Esophagus muscularis mucosa (tissue), 4 donors: Measurements from ENCODE around the gene SHC1. TPM values are rescaled to one million over a fixed set of nuclear protein-coding genes. Genes with fewer than 3 reads are reported as not detected.

Experiments used
- DNase-seq: peaks from one replicate; pipeline ENCODE4 v3.0.0-alpha.2; 2017; ENCODE audit errors: extremely low spot score
- H3K27ac ChIP-seq, 4 donors: fragments of 200-600 bp; sonication (generic); replicated peaks in 1 of 4; 1 replicate in 3 of 4; 2 replicates in 1 of 4; pipeline ENCODE4 v1.5.1; 2016 to 2019; ENCODE audit warnings: mild to moderate bottlenecking in 1 of 4
- H3K27me3 ChIP-seq, 4 donors: fragments of 200-600 bp; sonication (generic); one replicate each; pipeline versions ENCODE4 v1.5.1 to v1.6.0; 2016 to 2019
- H3K36me3 ChIP-seq, 4 donors: fragments of 200-600 bp; sonication (generic); one replicate each; pipeline ENCODE4 v1.5.1; 2016 to 2019
- H3K4me1 ChIP-seq, 4 donors: fragments of 200-600 bp; sonication (generic); one replicate each; pipeline ENCODE4 v1.5.1; 2016 to 2019
- H3K4me3 ChIP-seq, 4 donors: fragments of 200-600 bp; sonication (generic); 1 replicate in 2 of 4; 2 replicates in 2 of 4; pipeline ENCODE4 v1.5.1; 2016 to 2019; ENCODE audit warnings: mild to moderate bottlenecking in 4 of 4, moderate library complexity in 1 of 4
- H3K9me3 ChIP-seq, 4 donors: fragments of 200-600 bp; sonication (generic); 1 replicate in 3 of 4; 2 replicates in 1 of 4; pipeline ENCODE4 v1.5.1; 2016 to 2019
- CTCF ChIP-seq, 3 experiments: fragments of 200-600 bp in 2 of 3; fragments of 450-650 bp in 1 of 3; sonication (generic) in 2 of 3; IDR thresholded peaks; one replicate each; pipeline ENCODE4 v1.5.1; 2017 to 2019; ENCODE audit warnings: antibody characterized with exemption in 3 of 3, mild to moderate bottlenecking in 2 of 3, moderate library complexity in 1 of 3
- EP300 ChIP-seq: sonication (generic); formaldehyde crosslinking; IDR thresholded peaks from one replicate; pipeline ENCODE4 v1.6.1; 2017; ENCODE audit warnings: antibody characterized with exemption
- POLR2A ChIP-seq: fragments of 450-650 bp; IDR thresholded peaks from one replicate; pipeline ENCODE4 v1.6.1; 2017; ENCODE audit warnings: antibody characterized with exemption, moderate library complexity, mild to moderate bottlenecking, low read depth
- POLR2AphosphoS5 ChIP-seq, 2 donors: sonication (generic); formaldehyde crosslinking; IDR thresholded peaks; one replicate each; pipeline ENCODE4 v1.6.1; 2017; ENCODE audit warnings: antibody characterized with exemption in 2 of 2
- WGBS: methylation state at CpG from one replicate; pipeline ENCODE4 v1.1.5; 2018; 5-methylcytosine and 5-hydroxymethylcytosine counted together
- intact Hi-C: fragments of 100-400 bp; cut with DNase I; formaldehyde crosslinking; loops from one replicate; pipeline ENCODE4 v1.15.1; 2023
- total RNA-seq, 4 donors: library from RNA; depleted of rRNA; stranded (reverse); fragments of >200 nt; gene quantifications; one replicate each; pipeline versions ENCODE4 v1.1.0 to v1.2.1, GENCODE V29; 2016

Gene SHC1
- total RNA-seq, 4 donors from 2014 or later, result 60.6 to 101 (median 93.4) TPM

GRCh38 chr1:154953611-154954038 is 16.9 kb downstream of the SHC1 start:
- no peak for DNase-seq
- H3K4me3 ChIP-seq, result peak overlapping the region in 2 of 4 donors; percentile 6 to 18
- H3K27me3 ChIP-seq, result no peaks in the 10 kb centered on the region
- 78% methylated on average over 2 of the region's 2 CpGs for WGBS
- H3K4me1 ChIP-seq, result peaks cover 46 to 74% (median 65%) of the 10 kb centered on the region in 4 donors
- peaks cover 12 to 36% (median 21%) of the 10 kb centered on the region in 4 donors for H3K36me3 ChIP-seq
- H3K27ac ChIP-seq, result peak overlapping the region in 2 of 4 donors; percentile 30 to 32
- intact Hi-C loops, result no loop called here
- no peaks in the 10 kb centered on the region for H3K9me3 ChIP-seq
- TF ChIP-seq EP300 (no peak), CTCF (IDR thresholded peaks at IDR 0.05) (no peak), POLR2AphosphoS5 (IDR thresholded peaks at IDR 0.05) (no peak), POLR2A (no peak)

GRCh38 chr1:154952664-154953063 is 17.9 kb downstream of the SHC1 start:
- Histone ChIP-seq H3K4me1 (peaks cover 46 to 70% (median 60%) of the 10 kb centered on the region in 4 donors), H3K27me3 (no peaks in the 10 kb centered on the region), H3K4me3 (no peak overlapping the region), H3K36me3 (peaks cover 16 to 37% (median 26%) of the 10 kb centered on the region in 4 donors), H3K9me3 (no peaks in the 10 kb centered on the region), H3K27ac (peak overlapping the region in 3 of 4 donors; percentile 32 to 44 (median 37))
- intact Hi-C loops, result no loop called here
- no peak for TF ChIP-seq POLR2AphosphoS5 (IDR thresholded peaks at IDR 0.05)
- no peak for TF ChIP-seq POLR2A
- TF ChIP-seq EP300, result no peak
- TF ChIP-seq CTCF (IDR thresholded peaks at IDR 0.05), result no peak
- DNase-seq, result no peak
- 79% methylated on average over 6 of the region's 6 CpGs for WGBS

DNA sequence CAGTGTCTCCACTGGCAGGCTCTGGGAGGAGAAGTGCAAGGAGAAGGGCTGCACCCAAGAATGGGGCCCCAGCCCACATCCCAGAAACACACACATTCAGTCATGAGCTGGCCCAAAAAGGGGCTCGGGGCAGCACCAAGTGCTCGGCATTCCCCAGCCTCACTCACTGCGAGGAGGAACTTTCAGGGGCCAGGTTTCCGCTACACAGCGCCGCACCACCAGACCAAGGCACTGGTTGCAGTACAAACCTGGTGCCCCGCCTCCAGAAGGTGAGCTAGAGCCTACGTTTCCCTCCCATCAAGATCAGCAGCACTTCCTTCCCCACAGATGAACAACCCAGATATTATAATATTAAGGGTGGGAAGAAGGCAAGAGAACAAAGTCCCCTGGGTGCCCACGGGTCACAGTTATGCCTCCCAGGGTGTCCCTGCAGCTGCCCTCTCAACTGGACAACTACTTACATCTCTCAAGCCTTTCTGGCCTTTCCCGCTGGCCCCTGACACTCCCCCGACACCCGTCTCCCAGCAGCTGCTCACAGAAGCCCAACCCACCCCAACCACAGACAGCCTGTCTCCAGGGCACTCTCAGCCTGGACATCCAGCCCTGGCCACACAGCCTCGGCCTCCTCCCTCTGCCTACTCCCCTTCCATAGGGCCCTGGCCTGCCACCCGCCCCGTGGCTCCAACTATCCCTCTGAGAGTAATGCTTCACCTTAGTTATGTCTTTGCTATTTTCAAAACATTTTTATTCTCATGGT is 18.5 kb downstream of the SHC1 start:
- no peaks in the 10 kb centered on the region for H3K27me3 ChIP-seq
- H3K4me3 ChIP-seq, result no peak overlapping the region
- peaks cover 21 to 43% (median 29%) of the 10 kb centered on the region in 4 donors for H3K36me3 ChIP-seq
- intact Hi-C loops, result no loop called here
- no peaks in the 10 kb centered on the region for H3K9me3 ChIP-seq
- H3K27ac ChIP-seq, result peak overlapping the region in 3 of 4 donors; percentile 32 to 44 (median 37)
- WGBS, result 67% methylated on average over 15 of the region's 15 CpGs
- DNase-seq, result no peak
- TF ChIP-seq POLR2A (no peak), POLR2AphosphoS5 (IDR thresholded peaks at IDR 0.05) (no peak), CTCF (IDR thresholded peaks at IDR 0.05) (no peak), EP300 (no peak)
- peaks cover 42 to 64% (median 55%) of the 10 kb centered on the region in 4 donors for H3K4me1 ChIP-seq

GRCh38 chr1:154948079-154948478 is 22.5 kb downstream of the SHC1 start:
- peaks cover 21 to 68% (median 46%) of the 10 kb centered on the region in 4 donors for H3K36me3 ChIP-seq
- H3K27me3 ChIP-seq, result no peaks in the 10 kb centered on the region
- 92% methylated on average over 10 of the region's 11 CpGs for WGBS
- intact Hi-C loops, result no loop called here
- H3K4me1 ChIP-seq, result peaks cover 20 to 49% (median 41%) of the 10 kb centered on the region in 4 donors
- H3K27ac ChIP-seq, result no peak overlapping the region
- TF ChIP-seq POLR2A (no peak), EP300 (no peak), POLR2AphosphoS5 (IDR thresholded peaks at IDR 0.05) (no peak), CTCF (IDR thresholded peaks at IDR 0.05) (no peak)
- H3K9me3 ChIP-seq, result no peaks in the 10 kb centered on the region
- no peak for DNase-seq
- no peak overlapping the region for H3K4me3 ChIP-seq
